Measurements from ENCODE around the gene LSAMP.
"Not testable (repeated sequence)": the region's sequence is repeated elsewhere in the genome, so short reads cannot be mapped to it uniquely, and the experiment has no call there.

The LSAMP gene

GRCh38 chr3:115862099-115862498 lies 583.2 kb downstream of the LSAMP start:
- peaks cover 43% of the 10 kb centered on the region for H3K4me1 ChIP-seq (ENCODE audit: insufficient read depth, low read length)
- H3K36me3 ChIP-seq (ENCODE audit: insufficient read depth, low read length) = no peaks in the 10 kb centered on the region
- H3K9ac ChIP-seq (ENCODE audit: low read depth, low read length) = no peak overlapping the region

GRCh38 chr3:115861166-115861733 lies 584.0 kb downstream of the LSAMP start:
- Histone ChIP-seq H3K36me3 (ENCODE audit: insufficient read depth, low read length) (no peaks in the 10 kb centered on the region), H3K4me1 (ENCODE audit: insufficient read depth, low read length) (peaks cover 49% of the 10 kb centered on the region), H3K9me3 (ENCODE audit: control insufficient read depth, insufficient read depth, low read length) (no peaks in the 10 kb centered on the region), H3K9ac (ENCODE audit: low read depth, low read length) (no peak overlapping the region)

More at GRCh38 chr3:115862099-115862498, 583.2 kb downstream of the LSAMP start:
- no peaks in the 10 kb centered on the region for H3K9me3 ChIP-seq (ENCODE audit: control insufficient read depth, insufficient read depth, low read length)

DNA sequence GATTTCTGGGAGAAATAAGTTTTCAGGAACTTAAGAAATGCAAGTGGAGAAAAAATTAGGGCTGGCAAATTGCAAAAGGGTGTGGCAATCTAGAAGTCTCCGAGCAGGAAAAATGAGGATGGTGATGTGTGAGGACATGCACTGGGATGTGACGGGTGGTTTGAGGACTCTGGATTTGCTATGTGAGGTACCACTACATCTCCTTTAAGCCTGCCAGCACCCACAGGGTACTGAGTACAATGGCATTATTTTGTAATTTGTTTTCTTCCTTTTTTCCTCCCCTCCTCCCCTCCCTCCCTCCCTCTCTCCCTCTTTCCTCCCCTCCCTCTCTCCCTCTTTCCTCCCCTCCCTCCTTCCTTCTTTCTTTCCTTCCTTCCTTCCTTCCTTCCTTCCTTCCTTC lies 584.5 kb downstream of the LSAMP start:
- Histone ChIP-seq H3K9ac (ENCODE audit: low read depth, low read length) (no peak overlapping the region), H3K36me3 (ENCODE audit: insufficient read depth, low read length) (no peaks in the 10 kb centered on the region), H3K9me3 (ENCODE audit: control insufficient read depth, insufficient read depth, low read length) (no peaks in the 10 kb centered on the region), H3K4me1 (ENCODE audit: insufficient read depth, low read length) (peaks cover 49% of the 10 kb centered on the region)

DNA sequence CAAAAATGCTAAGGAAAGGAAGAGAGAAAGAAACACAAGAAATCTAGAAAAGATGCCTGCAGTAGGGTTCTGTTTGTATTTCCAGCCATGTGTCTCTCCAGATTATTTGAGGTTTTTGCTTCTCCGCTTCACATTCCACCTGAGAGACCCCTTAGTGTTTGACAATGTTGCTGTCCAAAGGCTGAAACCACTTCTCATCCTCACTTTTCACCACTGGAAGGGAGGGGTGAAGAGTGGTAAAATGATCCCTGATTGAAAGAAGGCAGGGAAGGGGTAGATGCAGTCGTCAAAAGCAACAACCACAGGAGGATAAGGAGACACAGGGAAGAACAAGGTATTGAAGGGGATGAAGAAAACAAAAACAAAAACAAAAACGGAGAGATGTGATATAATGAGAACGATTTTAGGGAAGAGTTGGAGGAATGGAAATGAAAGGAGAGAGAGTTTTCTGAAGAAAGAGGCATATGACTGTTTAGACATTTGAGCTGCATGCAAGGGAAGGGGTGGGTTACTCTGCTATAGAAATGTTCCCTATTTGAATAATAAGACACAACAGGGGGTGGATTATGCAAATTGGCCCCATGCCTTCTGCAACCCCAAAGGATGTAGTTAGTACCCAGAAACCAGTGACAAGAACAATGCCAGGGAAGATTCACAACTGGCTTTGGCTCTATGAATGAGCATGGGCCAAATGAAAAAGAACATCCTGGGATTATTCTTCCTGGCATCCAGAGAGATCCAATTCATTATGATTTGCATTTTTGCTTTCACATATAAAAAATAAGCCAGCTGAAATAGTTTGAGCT lies 586.1 kb downstream of the LSAMP start:
- Histone ChIP-seq H3K4me1 (ENCODE audit: insufficient read depth, low read length) (peaks cover 49% of the 10 kb centered on the region), H3K36me3 (ENCODE audit: insufficient read depth, low read length) (no peaks in the 10 kb centered on the region), H3K9me3 (ENCODE audit: control insufficient read depth, insufficient read depth, low read length) (no peaks in the 10 kb centered on the region), H3K9ac (ENCODE audit: low read depth, low read length) (no peak overlapping the region)

- peaks cover 43% of the 10 kb centered on the region for H3K4me1 ChIP-seq (ENCODE audit: insufficient read depth, low read length)
- H3K9ac ChIP-seq (ENCODE audit: low read depth, low read length) = no peak overlapping the region
- H3K9me3 ChIP-seq (ENCODE audit: control insufficient read depth, insufficient read depth, low read length) = no peaks in the 10 kb centered on the region
Measured at GRCh38 chr3:115857518-115858136, 587.7 kb downstream of the LSAMP start.

GRCh38 chr3:115855911-115856310 lies 589.4 kb downstream of the LSAMP start:
- Histone ChIP-seq H3K9ac (ENCODE audit: low read depth, low read length) (no peak overlapping the region), H3K36me3 (ENCODE audit: insufficient read depth, low read length) (no peaks in the 10 kb centered on the region; the same call in none of the 2 replicates), H3K9me3 (ENCODE audit: control insufficient read depth, insufficient read depth, low read length) (no peaks in the 10 kb centered on the region), H3K4me1 (ENCODE audit: insufficient read depth, low read length) (peaks cover 34% of the 10 kb centered on the region; the same call in 1 of the 2 replicates)

More at GRCh38 chr3:115857518-115858136, 587.7 kb downstream of the LSAMP start:
- no peaks in the 10 kb centered on the region; the same call in 1 of the 2 replicates for H3K36me3 ChIP-seq (ENCODE audit: insufficient read depth, low read length)

GRCh38 chr3:115853104-115853503 lies 592.2 kb downstream of the LSAMP start:
- no peaks in the 10 kb centered on the region for H3K9me3 ChIP-seq (ENCODE audit: control insufficient read depth, insufficient read depth, low read length)
- no peak overlapping the region for H3K9ac ChIP-seq (ENCODE audit: low read depth, low read length)

DNA sequence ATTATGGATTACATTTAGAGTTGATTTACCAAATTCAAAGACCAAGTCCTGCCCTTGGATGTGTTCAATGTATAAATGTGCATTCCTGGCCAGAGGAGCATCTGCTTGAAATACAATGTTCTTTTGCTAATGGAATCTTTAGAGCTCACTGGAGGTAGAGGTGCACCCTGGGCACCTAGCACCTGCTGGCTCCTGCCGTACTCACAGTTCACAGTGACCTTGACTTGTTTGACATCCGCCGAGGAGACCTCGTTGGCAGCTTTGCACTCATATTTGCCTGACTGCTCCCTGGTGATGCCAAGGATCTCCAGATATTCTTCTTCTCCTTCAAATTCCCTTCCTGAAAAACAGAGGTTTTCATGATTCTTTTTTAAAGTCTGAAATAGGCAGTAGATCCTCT lies 593.0 kb downstream of the LSAMP start:
- H3K9ac ChIP-seq (ENCODE audit: low read depth, low read length) = no peak overlapping the region
- H3K9me3 ChIP-seq (ENCODE audit: control insufficient read depth, insufficient read depth, low read length) = no peaks in the 10 kb centered on the region
- peaks cover 8% of the 10 kb centered on the region; the same call in 1 of the 2 replicates for H3K4me1 ChIP-seq (ENCODE audit: insufficient read depth, low read length)
- H3K36me3 ChIP-seq (ENCODE audit: insufficient read depth, low read length) = no peaks in the 10 kb centered on the region; the same call in none of the 2 replicates

More at GRCh38 chr3:115853104-115853503, 592.2 kb downstream of the LSAMP start:
- Histone ChIP-seq H3K4me1 (ENCODE audit: insufficient read depth, low read length) (peaks cover 14% of the 10 kb centered on the region; the same call in 1 of the 2 replicates), H3K36me3 (ENCODE audit: insufficient read depth, low read length) (no peaks in the 10 kb centered on the region; the same call in none of the 2 replicates)

DNA sequence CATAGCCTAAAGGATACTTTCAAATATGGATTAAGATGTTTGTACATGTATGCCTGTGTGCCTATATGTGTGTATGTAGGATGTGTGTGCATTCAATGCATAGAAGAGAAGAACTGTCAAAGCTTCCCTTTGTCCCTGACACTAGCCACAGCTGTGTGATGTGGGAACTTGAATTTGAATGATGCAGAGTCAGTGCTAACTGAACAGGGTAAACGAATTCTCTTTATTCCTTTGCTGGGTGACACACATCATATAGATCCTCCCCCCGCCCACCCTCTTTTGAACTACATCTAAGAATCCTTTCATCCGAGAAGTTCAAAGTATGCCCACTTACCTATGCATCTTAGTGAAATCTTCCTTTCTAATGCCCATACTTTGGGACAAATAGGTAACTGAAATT lies 593.7 kb downstream of the LSAMP start:
- Histone ChIP-seq H3K4me1 (ENCODE audit: insufficient read depth, low read length) (peaks cover 1% of the 10 kb centered on the region; the same call in 1 of the 2 replicates), H3K36me3 (ENCODE audit: insufficient read depth, low read length) (no peaks in the 10 kb centered on the region; the same call in none of the 2 replicates), H3K9ac (ENCODE audit: low read depth, low read length) (no peak overlapping the region), H3K9me3 (ENCODE audit: control insufficient read depth, insufficient read depth, low read length) (no peaks in the 10 kb centered on the region)

DNA sequence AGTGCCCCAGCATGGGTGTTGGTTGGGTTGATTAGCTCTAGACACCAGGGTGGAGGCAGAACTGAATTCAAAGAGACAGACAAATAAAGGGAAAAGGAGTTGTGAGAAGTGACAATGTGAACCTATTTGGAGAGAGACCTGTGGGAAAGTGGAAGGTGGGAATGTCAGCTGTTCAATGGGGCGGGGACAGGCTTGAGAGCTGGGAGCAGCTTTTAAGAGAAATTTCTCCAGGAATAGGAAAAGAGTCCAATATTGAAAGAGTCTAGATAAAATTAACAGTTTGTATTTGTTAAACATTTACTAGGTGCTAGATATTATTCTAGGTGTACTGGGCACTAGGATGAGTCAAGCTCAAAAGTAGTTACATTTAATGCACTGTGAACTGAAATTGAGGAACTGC lies 596.6 kb downstream of the LSAMP start:
- Histone ChIP-seq H3K9ac (ENCODE audit: low read depth, low read length) (no peak overlapping the region), H3K36me3 (ENCODE audit: insufficient read depth, low read length) (no peaks in the 10 kb centered on the region; the same call in none of the 2 replicates), H3K9me3 (ENCODE audit: control insufficient read depth, insufficient read depth, low read length) (no peaks in the 10 kb centered on the region), H3K4me1 (ENCODE audit: insufficient read depth, low read length) (peaks cover 3% of the 10 kb centered on the region; the same call in 1 of the 2 replicates)

- peaks cover 3% of the 10 kb centered on the region; the same call in 1 of the 2 replicates for H3K4me1 ChIP-seq (ENCODE audit: insufficient read depth, low read length)
- H3K9me3 ChIP-seq (ENCODE audit: control insufficient read depth, insufficient read depth, low read length) = no peaks in the 10 kb centered on the region
- H3K9ac ChIP-seq (ENCODE audit: low read depth, low read length) = no peak overlapping the region
- H3K36me3 ChIP-seq (ENCODE audit: insufficient read depth, low read length) = peaks cover 3% of the 10 kb centered on the region; the same call in 1 of the 2 replicates
Measured at GRCh38 chr3:115845986-115846385, 599.3 kb downstream of the LSAMP start.

- not testable (repeated sequence) for H3K9me3 ChIP-seq (ENCODE audit: control insufficient read depth, insufficient read depth, low read length); H3K36me3 ChIP-seq (ENCODE audit: insufficient read depth, low read length); H3K4me1 ChIP-seq (ENCODE audit: insufficient read depth, low read length); H3K9ac ChIP-seq (ENCODE audit: low read depth, low read length)
Measured at GRCh38 chr3:115844729-115845128, 600.6 kb downstream of the LSAMP start.

- Histone ChIP-seq H3K4me1 (ENCODE audit: insufficient read depth, low read length) (peaks cover 6% of the 10 kb centered on the region; the same call in 1 of the 2 replicates), H3K9ac (ENCODE audit: low read depth, low read length) (no peak overlapping the region), H3K9me3 (ENCODE audit: control insufficient read depth, insufficient read depth, low read length) (no peaks in the 10 kb centered on the region), H3K36me3 (ENCODE audit: insufficient read depth, low read length) (peaks cover 3% of the 10 kb centered on the region; the same call in 1 of the 2 replicates)
Measured at GRCh38 chr3:115843206-115843605, 602.1 kb downstream of the LSAMP start.

DNA sequence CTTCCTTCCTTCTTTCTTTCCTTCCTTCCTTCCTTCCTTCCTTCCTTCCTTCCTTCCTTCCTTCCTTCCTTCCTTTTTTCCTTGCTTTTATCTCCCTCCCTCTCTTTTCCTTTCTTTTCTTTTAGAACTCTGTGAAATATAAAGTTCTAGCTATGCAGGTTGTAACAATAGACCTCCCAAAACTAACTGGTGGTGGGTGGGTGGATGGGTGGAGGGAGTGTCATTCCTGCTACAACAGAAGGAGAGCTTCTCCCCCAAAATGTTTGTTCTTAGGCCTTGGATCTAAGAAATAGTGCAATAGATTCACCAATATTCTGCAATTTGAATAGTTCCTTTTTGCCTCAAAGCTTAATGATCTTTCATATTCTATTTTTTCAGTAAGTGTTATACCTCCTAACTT lies 606.0 kb downstream of the LSAMP start:
- no peak overlapping the region for H3K9ac ChIP-seq (ENCODE audit: low read depth, low read length)
- H3K36me3 ChIP-seq (ENCODE audit: insufficient read depth, low read length) = peaks cover 3% of the 10 kb centered on the region; the same call in 1 of the 2 replicates
- peaks cover 3% of the 10 kb centered on the region; the same call in 1 of the 2 replicates for H3K4me1 ChIP-seq (ENCODE audit: insufficient read depth, low read length)
- H3K9me3 ChIP-seq (ENCODE audit: control insufficient read depth, insufficient read depth, low read length) = no peaks in the 10 kb centered on the region

All from ES-I3 (cell line).